ENCODE data around the gene GALK1.

- TF ChIP-seq EZH2phosphoT487 (IDR thresholded peaks at IDR 0.05; ENCODE audit: borderline replicate concordance, low read length) (no peak), CTCF (IDR thresholded peaks at IDR 0.05; ENCODE audit: low read depth, low read length, poor library complexity, severe bottlenecking) (no peak)
Measured at GRCh38 chr17:75724016-75725003, 40.7 kb downstream of the GALK1 start.

Measured in DOHH2 (cell line).